Subcutaneous abdominal adipose tissue (tissue), 5 donors: ENCODE results near the gene PSPH.
"Not testable (repeated sequence)": the region's sequence is repeated elsewhere in the genome, so short reads cannot be mapped to it uniquely, and the experiment has no call there.

Experiments used
- H3K27ac ChIP-seq: one replicate; pipeline ENCODE4 v1.7.0; 2013; ENCODE audit warnings: low read depth, mild to moderate bottlenecking, inconsistent platforms, low read length, moderate library complexity
- H3K27me3 ChIP-seq, 5 donors: one replicate each; pipeline ENCODE4 v1.7.0; 2013; ENCODE audit warnings: low read length in 5 of 5, inconsistent platforms in 1 of 5; ENCODE audit not compliant: control insufficient read depth in 5 of 5, insufficient read depth in 4 of 5
- H3K36me3 ChIP-seq, 5 donors: one replicate each; pipeline ENCODE4 v1.7.0; 2013; ENCODE audit warnings: low read length in 5 of 5; ENCODE audit not compliant: control insufficient read depth in 5 of 5, insufficient read depth in 5 of 5
- H3K4me1 ChIP-seq, 5 donors: one replicate each; pipeline ENCODE4 v1.7.0; 2013; ENCODE audit warnings: low read length in 5 of 5, mild to moderate bottlenecking in 3 of 5, moderate library complexity in 1 of 5; ENCODE audit not compliant: control insufficient read depth in 5 of 5, insufficient read depth in 5 of 5
- H3K4me3 ChIP-seq, 5 donors: one replicate each; pipeline ENCODE4 v1.7.0; 2013; ENCODE audit warnings: low read length in 5 of 5, low read depth in 1 of 5
- H3K9ac ChIP-seq, 5 donors: one replicate each; pipeline ENCODE4 v1.7.0; 2013; ENCODE audit warnings: low read length in 5 of 5, mild to moderate bottlenecking in 4 of 5, moderate library complexity in 3 of 5
- H3K9me3 ChIP-seq, 5 donors: one replicate each; pipeline ENCODE4 v1.7.0; 2013; ENCODE audit warnings: low read length in 5 of 5; ENCODE audit not compliant: control insufficient read depth in 5 of 5
- donor health status: healthy.
- donor health status: healthy.
- donor health status: healthy.
- donor health status: healthy.
- donor health status: healthy.

PSPH gene

GRCh38 chr7:56063500-56063881, 12.2 kb upstream of the PSPH start:
- Histone ChIP-seq H3K9ac (peak overlapping the region in 4 of 5 donors; percentile 59 to 81 (median 76)), H3K27me3 (no peaks in the 10 kb centered on the region), H3K36me3 (peaks cover 33 to 47% (median 37%) of the 10 kb centered on the region in 5 donors), H3K4me1 (peaks cover 0 to 14% (median 12%) of the 10 kb centered on the region in 5 donors), H3K4me3 (peak overlapping the region; percentile 72 to 89 (median 84)), H3K27ac (peak overlapping the region; percentile 92), H3K9me3 (no peaks in the 10 kb centered on the region)

- peaks cover 42 to 56% (median 45%) of the 10 kb centered on the region in 5 donors for H3K36me3 ChIP-seq
- peaks cover 0 to 14% (median 12%) of the 10 kb centered on the region in 5 donors for H3K4me1 ChIP-seq
- H3K4me3 ChIP-seq, result no peak overlapping the region
- H3K27me3 ChIP-seq, result no peaks in the 10 kb centered on the region
- no peak overlapping the region for H3K9ac ChIP-seq
- H3K27ac ChIP-seq, result no peak overlapping the region
- H3K9me3 ChIP-seq, result no peaks in the 10 kb centered on the region
These were observed 11.1 kb upstream of the PSPH start for GRCh38 chr7:56062382-56062781.

- Histone ChIP-seq H3K36me3 (peaks cover 33 to 58% (median 36%) of the 10 kb centered on the region in 5 donors), H3K4me3 (no peak overlapping the region), H3K4me1 (peaks cover 0 to 26% (median 22%) of the 10 kb centered on the region in 5 donors), H3K27me3 (no peaks in the 10 kb centered on the region), H3K9me3 (no peaks in the 10 kb centered on the region), H3K27ac (no peak overlapping the region), H3K9ac (no peak overlapping the region)
These were observed 2.7 kb upstream of the PSPH start for GRCh38 chr7:56053993-56054392.

GRCh38 chr7:56053379-56053778, 2.1 kb upstream of the PSPH start:
- Histone ChIP-seq H3K9me3 (no peaks in the 10 kb centered on the region), H3K4me3 (no peak overlapping the region), H3K27ac (no peak overlapping the region), H3K36me3 (peaks cover 27 to 52% (median 30%) of the 10 kb centered on the region in 5 donors), H3K27me3 (no peaks in the 10 kb centered on the region), H3K4me1 (peaks cover 0 to 26% (median 22%) of the 10 kb centered on the region in 5 donors), H3K9ac (peak overlapping the region in 1 of 5 donors; percentile 22)

GRCh38 chr7:56051053-56051338, 248 bp downstream of the PSPH start:
- Histone ChIP-seq H3K27ac (peak overlapping the region; percentile 87), H3K36me3 (peaks cover 9 to 28% (median 13%) of the 10 kb centered on the region in 5 donors), H3K4me3 (peak overlapping the region; percentile 79 to 99 (median 92)), H3K27me3 (no peaks in the 10 kb centered on the region), H3K9ac (peak overlapping the region; percentile 87 to 98 (median 90)), H3K9me3 (no peaks in the 10 kb centered on the region), H3K4me1 (peaks cover 0 to 26% (median 22%) of the 10 kb centered on the region in 5 donors)

- peaks cover 0 to 26% (median 22%) of the 10 kb centered on the region in 5 donors for H3K4me1 ChIP-seq
- H3K27ac ChIP-seq, H3K9me3 ChIP-seq, H3K9ac ChIP-seq, H3K4me3 ChIP-seq, H3K36me3 ChIP-seq, H3K27me3 ChIP-seq: not testable (repeated sequence)
These were observed 2.5 kb downstream of the PSPH start for GRCh38 chr7:56048763-56049162.

- H3K27ac ChIP-seq, result no peak overlapping the region
- H3K36me3 ChIP-seq, result peaks cover 0 to 3% (median 0%) of the 10 kb centered on the region in 5 donors
- no peak overlapping the region for H3K4me3 ChIP-seq
- peaks cover 0 to 26% (median 22%) of the 10 kb centered on the region in 5 donors for H3K4me1 ChIP-seq
- no peaks in the 10 kb centered on the region for H3K27me3 ChIP-seq
- H3K9me3 ChIP-seq, result no peaks in the 10 kb centered on the region
- no peak overlapping the region for H3K9ac ChIP-seq
These were observed 3.0 kb downstream of the PSPH start for GRCh38 chr7:56048245-56048644.

GRCh38 chr7:56047446-56048116, 3.7 kb downstream of the PSPH start:
- H3K27me3 ChIP-seq, result not testable (repeated sequence)

GRCh38 chr7:56046721-56047445, 4.4 kb downstream of the PSPH start:
- Histone ChIP-seq H3K27ac (no peak overlapping the region), H3K36me3 (peaks cover 0 to 3% (median 0%) of the 10 kb centered on the region in 5 donors), H3K4me3 (no peak overlapping the region), H3K27me3 (no peaks in the 10 kb centered on the region), H3K9ac (peak overlapping the region in 1 of 5 donors; percentile 20), H3K9me3 (no peaks in the 10 kb centered on the region), H3K4me1 (peaks cover 0 to 16% (median 12%) of the 10 kb centered on the region in 5 donors)

More at GRCh38 chr7:56047446-56048116, 3.7 kb downstream of the PSPH start:
- not testable (repeated sequence) for H3K36me3 ChIP-seq, H3K4me3 ChIP-seq, H3K27ac ChIP-seq, H3K9ac ChIP-seq, H3K9me3 ChIP-seq
- H3K4me1 ChIP-seq, result peaks cover 0 to 23% (median 19%) of the 10 kb centered on the region in 5 donors

- H3K27me3 ChIP-seq, H3K36me3 ChIP-seq, H3K4me3 ChIP-seq, H3K9me3 ChIP-seq, H3K27ac ChIP-seq, H3K9ac ChIP-seq: not testable (repeated sequence)
- peaks cover 0 to 11% (median 8%) of the 10 kb centered on the region in 5 donors for H3K4me1 ChIP-seq
These were observed 5.5 kb downstream of the PSPH start for GRCh38 chr7:56045758-56046157.
